CD4-positive, alpha-beta T cell treated with Interleukin-12 subunit alpha and Interleukin-12 subunit beta, for 1 hour (primary cell): ENCODE measurements around the gene PM20D2.

Experiments used
- DNase-seq: peaks from one replicate; pipeline ENCODE4 v3.0.0-alpha.2; 2020

PM20D2 gene

DNA sequence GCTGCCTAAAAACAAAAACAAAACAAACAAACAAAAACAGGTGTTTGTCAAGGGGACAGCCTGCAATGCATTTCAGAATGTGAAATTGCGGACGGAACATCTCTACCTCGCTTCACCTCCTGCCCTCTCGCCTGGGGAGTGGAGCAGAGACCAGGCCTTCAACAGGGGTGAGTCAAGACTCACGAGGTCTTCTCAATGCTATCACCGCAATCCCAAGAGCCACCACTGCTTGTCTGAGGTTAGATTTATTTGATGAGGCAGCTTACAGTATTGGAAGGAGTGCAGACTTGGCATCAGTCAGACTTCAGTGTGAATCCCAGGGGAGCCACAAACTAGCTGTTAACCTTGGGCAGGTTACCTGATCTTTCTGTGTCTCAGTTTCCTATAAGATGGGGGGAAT lies 63.6 kb downstream of the PM20D2 start:
- no peak for DNase-seq

- no peak for DNase-seq
These were observed 66.6 kb downstream of the PM20D2 start for GRCh38 chr6:89212472-89212871.

- no peak for DNase-seq
These were observed 68.3 kb downstream of the PM20D2 start for GRCh38 chr6:89214197-89214596.
